HG03520 (cell line): ENCODE measurements around the gene SFT2D3.

Experiments used
- ATAC-seq: cut with Tn5 transposase; IDR thresholded peaks from one replicate; pipeline ENCODE4 v1.9.1; 2021; ENCODE audit warnings: mild to moderate bottlenecking, moderate library complexity; ENCODE audit not compliant: unreplicated experiment

The SFT2D3 gene

GRCh38 chr2:127737892-127738291 lies 36.6 kb downstream of the SFT2D3 start:
- ATAC-seq: no peak

- no peak for ATAC-seq
Measured at GRCh38 chr2:127739800-127740199, 38.5 kb downstream of the SFT2D3 start.

DNA sequence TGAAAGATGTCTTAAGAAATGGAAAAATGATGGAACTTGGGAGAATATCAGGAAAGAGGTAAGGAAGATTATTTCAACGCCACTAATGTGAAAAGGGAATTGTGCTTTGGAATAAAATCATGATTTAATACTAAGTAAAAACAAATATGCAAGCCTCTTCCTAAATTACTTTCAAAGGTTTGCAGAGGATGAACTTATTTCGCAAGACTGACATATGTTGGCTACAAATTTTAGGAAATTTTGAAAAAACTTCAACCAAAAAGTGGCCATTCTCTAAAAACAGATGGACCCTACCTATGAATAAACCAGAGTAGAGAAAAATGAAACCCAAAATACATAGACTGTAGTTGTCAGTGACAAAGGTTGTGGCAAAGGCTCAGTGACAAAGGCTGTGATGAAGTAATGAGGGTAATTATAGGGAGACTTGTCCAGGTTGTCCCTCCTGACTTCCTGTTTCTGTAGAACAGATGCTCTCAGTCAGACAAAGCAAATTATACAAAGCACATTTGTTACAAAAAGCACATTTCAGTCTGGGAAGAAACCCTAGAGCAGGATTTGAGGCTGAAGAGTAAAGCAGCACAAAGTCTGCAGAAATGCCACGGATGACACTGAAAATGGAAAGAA lies 39.5 kb downstream of the SFT2D3 start:
- no peak for ATAC-seq

GRCh38 chr2:127743477-127744026 lies 42.3 kb downstream of the SFT2D3 start:
- no peak for ATAC-seq

DNA sequence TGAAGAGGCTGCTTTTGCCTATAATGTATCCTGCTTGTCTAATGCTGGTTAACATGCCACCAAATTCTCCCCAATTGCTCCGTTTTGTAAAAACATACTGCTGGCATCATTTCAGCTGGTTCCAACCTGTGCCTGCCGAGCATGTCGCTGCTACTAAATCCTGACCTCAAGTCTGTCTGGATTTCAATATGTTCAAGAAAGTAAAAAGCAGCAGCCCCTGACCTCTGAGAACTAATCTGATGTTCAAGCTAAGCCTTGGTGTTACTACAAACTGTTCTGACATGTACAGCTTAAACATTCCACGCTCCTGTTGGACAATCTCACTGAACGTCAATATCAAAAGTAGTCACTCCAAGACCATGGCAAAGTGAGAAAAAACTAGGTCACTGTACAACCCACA lies 46.3 kb downstream of the SFT2D3 start:
- ATAC-seq: no peak

DNA sequence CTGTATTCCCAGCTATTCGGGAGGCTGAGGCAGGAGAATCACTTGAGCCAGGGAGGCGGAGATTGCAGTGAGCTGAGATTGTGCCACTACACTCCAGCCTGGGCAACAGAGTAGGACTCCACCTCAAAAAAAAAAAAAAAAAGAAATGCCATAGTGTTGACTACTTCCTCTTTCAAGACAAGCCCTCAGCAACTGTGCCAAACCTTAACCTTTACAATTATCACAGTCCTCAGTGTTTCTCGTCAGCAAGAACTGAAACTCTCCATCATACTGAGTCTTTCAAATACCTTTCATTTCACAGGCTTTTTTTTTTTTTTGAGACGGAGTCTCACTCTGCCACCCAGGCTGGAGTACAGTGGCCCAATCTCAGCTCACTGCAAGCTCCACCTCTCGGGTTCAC lies 48.2 kb downstream of the SFT2D3 start:
- ATAC-seq: peak; percentile 98

- no peak for ATAC-seq
Measured at GRCh38 chr2:127753374-127753773, 52.1 kb downstream of the SFT2D3 start.

- ATAC-seq: no peak
Measured at GRCh38 chr2:127754186-127754585, 52.9 kb downstream of the SFT2D3 start.
